GM10248 (cell line): ENCODE measurements around the gene GSE1.

Experiments
- CTCF ChIA-PET: fragments of 300-600 bp; sonication (Branson Sonifier 250); formaldehyde crosslinking; extraction: SDS; loops from one replicate; lab custom pipeline; 2021; ENCODE audit warnings: antibody characterized with exemption; lab: Yijun Ruan, JAX
- POLR2A ChIA-PET: fragments of 350-650 bp; sonication (Branson Sonifier 250); formaldehyde crosslinking; extraction: SDS; loops from one replicate; lab custom pipeline; 2020; ENCODE audit warnings: antibody characterized with exemption; lab: Yijun Ruan, JAX
- DNase-seq: peaks from one replicate; pipeline ENCODE4 v3.0.0; 2012; ENCODE audit errors: extremely low spot score
- TF ChIP-seq, protein P1 (sequence below): IDR thresholded peaks from 2 replicates; pipeline ENCODE4 v1.5.1; 2012; ENCODE audit warnings: mild to moderate bottlenecking, low read depth; ENCODE audit errors: extremely low read depth, missing control alignments, control extremely low read depth

Gene GSE1

DNA sequence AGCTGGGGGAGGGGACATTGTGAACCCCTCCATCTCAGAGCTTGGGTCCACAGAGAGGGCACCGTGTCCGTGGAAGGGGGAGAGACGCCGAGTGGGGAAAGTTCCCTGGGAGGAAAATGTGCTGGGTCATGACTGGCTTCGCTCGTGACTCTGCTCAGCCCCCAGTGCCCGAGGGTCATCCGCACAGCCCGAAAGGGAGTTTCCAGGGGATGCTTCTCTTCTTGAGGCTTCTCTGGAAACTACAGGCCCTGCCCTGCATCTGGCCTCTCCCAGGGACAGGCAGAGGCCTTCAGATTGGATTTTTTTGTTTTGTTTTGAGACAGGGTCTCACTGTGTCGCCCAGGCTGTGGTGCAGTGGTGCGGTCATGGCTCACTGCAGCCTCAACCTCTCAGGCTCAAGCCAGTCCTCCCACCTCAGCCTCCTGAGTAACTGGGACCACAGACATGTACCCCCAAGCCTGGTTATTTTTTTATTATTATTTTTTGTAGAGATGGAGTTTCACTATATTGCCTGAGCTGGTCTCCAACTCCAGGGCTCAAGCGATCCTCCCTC, 9.8 kb upstream of the GSE1 start:
- TF ChIP-seq, protein P1, sequence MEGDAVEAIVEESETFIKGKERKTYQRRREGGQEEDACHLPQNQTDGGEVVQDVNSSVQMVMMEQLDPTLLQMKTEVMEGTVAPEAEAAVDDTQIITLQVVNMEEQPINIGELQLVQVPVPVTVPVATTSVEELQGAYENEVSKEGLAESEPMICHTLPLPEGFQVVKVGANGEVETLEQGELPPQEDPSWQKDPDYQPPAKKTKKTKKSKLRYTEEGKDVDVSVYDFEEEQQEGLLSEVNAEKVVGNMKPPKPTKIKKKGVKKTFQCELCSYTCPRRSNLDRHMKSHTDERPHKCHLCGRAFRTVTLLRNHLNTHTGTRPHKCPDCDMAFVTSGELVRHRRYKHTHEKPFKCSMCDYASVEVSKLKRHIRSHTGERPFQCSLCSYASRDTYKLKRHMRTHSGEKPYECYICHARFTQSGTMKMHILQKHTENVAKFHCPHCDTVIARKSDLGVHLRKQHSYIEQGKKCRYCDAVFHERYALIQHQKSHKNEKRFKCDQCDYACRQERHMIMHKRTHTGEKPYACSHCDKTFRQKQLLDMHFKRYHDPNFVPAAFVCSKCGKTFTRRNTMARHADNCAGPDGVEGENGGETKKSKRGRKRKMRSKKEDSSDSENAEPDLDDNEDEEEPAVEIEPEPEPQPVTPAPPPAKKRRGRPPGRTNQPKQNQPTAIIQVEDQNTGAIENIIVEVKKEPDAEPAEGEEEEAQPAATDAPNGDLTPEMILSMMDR = no peak
- CTCF ChIA-PET = interaction anchor here (1.0 to 2.1 kb wide), 2 partner anchors 13 to 74 kb away, joined by 3 to 9 read pairs; no protein-coding TSS in a partner anchor
- POLR2A ChIA-PET = no interaction called here
- DNase-seq = peak; percentile 54

DNA sequence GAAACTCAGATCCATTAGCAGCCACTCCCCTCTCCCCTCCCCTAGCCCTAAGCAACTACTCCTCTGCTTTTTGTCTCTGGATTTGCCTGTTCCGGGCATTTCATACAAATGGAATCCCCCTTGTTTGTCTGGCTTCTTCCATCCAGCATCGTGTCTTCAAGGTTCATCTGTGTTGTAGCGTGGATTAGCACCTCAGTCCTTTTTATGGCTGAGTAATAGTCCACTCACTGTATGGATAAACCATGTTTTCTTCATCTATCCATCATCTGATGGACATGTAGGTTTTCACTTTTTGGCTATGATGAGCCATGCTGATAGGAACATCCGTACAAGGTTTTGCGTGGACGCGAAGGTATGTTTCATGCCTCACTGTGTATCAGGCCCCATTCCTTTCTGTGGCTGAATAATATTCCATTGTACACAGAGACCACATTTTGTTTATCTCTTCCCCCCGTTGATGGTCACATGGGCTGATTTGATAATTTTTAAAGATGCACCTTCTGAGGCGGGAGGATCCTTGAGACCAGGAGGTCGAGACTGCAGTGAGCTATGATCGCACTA, 8.9 kb upstream of the GSE1 start:
- TF ChIP-seq, protein P1 = no peak
- POLR2A ChIA-PET = no interaction called here
- no peak for DNase-seq
- CTCF ChIA-PET = interaction anchor here (1.0 to 2.0 kb wide), 2 partner anchors 18 to 75 kb away, joined by 3 to 5 read pairs; no protein-coding TSS in a partner anchor

DNA sequence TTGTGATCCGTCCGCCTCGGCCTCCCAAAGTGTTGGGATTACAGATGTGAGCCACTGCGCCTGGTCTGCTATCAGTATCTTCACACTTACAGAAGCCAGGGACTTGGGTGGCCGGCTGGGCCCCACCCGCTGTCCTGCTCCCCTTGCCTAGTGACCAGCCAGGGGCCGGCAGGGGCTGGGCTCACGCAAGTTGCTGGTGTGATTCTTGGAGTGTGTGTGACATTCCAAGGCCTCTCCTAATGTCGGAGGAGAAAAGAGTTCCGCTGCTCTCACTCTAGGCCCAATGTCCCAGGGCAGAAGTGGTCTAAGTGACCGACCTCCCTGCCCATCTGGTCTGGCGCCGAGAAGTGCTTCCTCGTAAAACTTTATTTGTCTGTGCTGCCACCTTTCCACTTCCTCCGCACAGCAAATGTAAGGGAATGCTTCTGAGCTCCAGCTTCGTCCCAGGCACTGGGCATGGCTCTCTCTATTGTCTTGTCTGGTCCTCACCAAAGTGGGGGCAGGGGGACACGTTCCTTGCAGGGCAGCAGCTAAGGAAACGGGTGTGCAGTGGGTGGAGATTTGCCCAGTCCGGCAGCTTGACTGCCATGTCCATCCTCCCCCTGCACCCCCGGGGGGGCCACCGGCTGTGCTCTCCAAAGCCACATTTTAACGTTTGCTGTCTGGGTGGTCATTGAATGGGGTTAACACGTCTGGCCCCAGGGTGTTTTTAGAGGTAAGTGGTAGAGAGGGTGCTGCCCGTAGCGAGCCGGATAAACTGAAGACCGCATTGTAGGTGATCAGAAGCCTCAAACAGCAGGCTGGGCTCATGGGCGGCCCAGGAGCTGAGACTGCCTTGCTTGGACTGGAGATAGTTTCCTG, 7.8 kb upstream of the GSE1 start:
- TF ChIP-seq, protein P1 = no peak
- ChIA-PET CTCF (interaction anchor here (1.0 to 2.6 kb wide), 6 partner anchors 11 to 185 kb away, joined by 3 to 9 read pairs (median 4); no protein-coding TSS in a partner anchor), POLR2A (interaction anchor here (0.5 kb wide), 1 partner anchor 81 kb away, joined by 3 read pairs; no protein-coding TSS in a partner anchor)
- DNase-seq = no peak

DNA sequence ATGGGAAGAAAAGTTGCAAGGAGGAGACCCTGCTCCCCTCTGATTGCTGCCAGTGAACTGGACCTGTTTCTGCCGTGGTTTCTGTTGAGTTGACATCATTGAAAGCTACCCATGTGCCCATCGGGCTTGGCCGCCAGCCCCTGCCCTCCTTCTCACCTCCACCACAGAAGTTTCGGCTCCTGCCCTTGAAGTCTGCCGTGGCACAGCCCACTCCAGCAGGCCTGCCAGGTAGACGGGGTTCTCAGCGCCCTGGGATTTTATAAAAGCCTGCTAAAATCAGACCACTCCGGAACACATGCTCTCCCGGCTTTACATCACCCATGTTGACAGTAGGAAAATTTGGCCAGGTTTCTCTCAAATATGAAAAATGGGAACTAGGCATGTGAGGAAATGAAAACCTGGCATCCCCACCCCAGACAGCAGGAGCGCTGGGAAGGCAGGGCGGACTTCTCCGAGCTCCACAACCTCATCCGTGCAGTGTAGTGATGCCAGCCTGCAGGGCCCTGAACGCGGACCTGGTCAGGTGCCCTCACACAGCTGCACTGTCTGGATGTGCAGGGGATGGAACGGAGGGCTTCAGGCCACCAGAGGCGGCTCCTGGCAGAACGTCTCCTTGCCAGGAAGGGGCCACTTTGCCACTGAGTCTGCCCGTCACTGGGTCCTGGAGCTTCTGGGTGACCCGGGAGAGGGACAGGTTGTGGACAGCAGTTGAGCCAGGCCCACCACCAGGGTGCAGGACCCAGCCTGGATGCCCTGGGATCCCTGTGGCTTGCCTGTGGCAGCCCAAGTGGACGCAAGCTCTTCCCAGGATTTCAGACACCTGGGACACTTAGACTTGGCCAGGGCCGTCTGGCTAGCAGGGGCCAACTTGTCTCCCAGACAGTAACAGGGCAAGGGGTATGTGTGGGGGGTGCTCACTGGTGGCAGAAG, 6.9 kb upstream of the GSE1 start:
- TF ChIP-seq, protein P1 = no peak
- DNase-seq = no peak
- POLR2A ChIA-PET = interaction anchor here (0.6 kb wide), 1 partner anchor 213 kb away, joined by 6 read pairs; no protein-coding TSS in a partner anchor
- CTCF ChIA-PET = interaction anchor here (1.0 to 2.6 kb wide), 11 partner anchors 9 to 353 kb away, joined by 3 to 9 read pairs (median 4); no protein-coding TSS in a partner anchor

DNA sequence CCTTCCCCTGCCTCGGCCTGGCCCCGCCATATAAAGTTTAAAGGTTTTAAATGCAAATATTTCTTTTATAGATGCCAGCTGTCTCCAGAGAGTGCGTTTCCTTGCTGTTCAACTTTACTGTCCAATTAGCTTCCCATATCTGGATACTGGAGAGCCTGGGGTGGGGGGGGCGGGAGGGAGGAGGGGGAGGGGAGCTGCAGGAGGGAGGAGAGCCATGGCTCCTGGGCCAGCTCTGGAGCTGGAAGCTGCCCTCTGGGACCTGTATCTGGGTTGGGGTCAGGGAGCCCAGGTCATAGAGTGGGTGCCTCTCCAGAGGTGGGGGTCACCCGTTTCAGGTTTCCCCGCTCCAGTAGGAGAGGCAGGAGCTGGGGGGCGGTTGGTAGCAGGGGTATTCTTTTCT, 6.2 kb upstream of the GSE1 start:
- ChIA-PET POLR2A (interaction anchor here (0.6 kb wide), 1 partner anchor 213 kb away, joined by 6 read pairs; no protein-coding TSS in a partner anchor), CTCF (interaction anchor here (0.9 to 2.6 kb wide), 9 partner anchors 8 to 354 kb away, joined by 3 to 9 read pairs (median 4); no protein-coding TSS in a partner anchor)
- TF ChIP-seq, protein P1 = no peak
- no peak for DNase-seq
